Effector memory CD8-positive, alpha-beta T cell (primary cell): ENCODE results near the gene RPS19BP1.

Experiments
- ATAC-seq: fragments of 150-1000 bp; cut with Tn5 transposase; replicated peaks from 2 replicates; pipeline ENCODE4 v1.10.0; 2021; ENCODE audit warnings: mild to moderate bottlenecking, moderate library complexity
- DNase-seq, 3 experiments: peaks; one replicate each; pipeline ENCODE4 v3.0.0; 2021
- H3K27ac Mint-ChIP-seq, 2 donors: one replicate each; pipeline ENCODE4 v1.8.0; 2022; ENCODE audit warnings: mild to moderate bottlenecking in 2 of 2, mixed read lengths in 2 of 2, moderate library complexity in 2 of 2
- H3K27me3 Mint-ChIP-seq, 2 donors: one replicate each; pipeline ENCODE4 v1.8.0; 2022; ENCODE audit warnings: mixed read lengths in 2 of 2
- H3K36me3 Mint-ChIP-seq: one replicate; pipeline ENCODE4 v1.8.0; 2022; ENCODE audit warnings: mild to moderate bottlenecking, moderate library complexity, mixed read lengths; ENCODE audit not compliant: insufficient read depth
- H3K4me1 Mint-ChIP-seq, 2 donors: one replicate each; pipeline ENCODE4 v1.8.0; 2022; ENCODE audit warnings: low read depth in 2 of 2, mixed read lengths in 2 of 2
- H3K4me3 Mint-ChIP-seq, 2 donors: one replicate each; pipeline ENCODE4 v1.8.0; 2022; ENCODE audit warnings: mild to moderate bottlenecking in 2 of 2, mixed read lengths in 2 of 2, moderate library complexity in 2 of 2
- H3K9me3 Mint-ChIP-seq, 2 donors: one replicate each; pipeline ENCODE4 v1.8.0; 2022; ENCODE audit warnings: mixed read lengths in 2 of 2

Gene RPS19BP1

DNA sequence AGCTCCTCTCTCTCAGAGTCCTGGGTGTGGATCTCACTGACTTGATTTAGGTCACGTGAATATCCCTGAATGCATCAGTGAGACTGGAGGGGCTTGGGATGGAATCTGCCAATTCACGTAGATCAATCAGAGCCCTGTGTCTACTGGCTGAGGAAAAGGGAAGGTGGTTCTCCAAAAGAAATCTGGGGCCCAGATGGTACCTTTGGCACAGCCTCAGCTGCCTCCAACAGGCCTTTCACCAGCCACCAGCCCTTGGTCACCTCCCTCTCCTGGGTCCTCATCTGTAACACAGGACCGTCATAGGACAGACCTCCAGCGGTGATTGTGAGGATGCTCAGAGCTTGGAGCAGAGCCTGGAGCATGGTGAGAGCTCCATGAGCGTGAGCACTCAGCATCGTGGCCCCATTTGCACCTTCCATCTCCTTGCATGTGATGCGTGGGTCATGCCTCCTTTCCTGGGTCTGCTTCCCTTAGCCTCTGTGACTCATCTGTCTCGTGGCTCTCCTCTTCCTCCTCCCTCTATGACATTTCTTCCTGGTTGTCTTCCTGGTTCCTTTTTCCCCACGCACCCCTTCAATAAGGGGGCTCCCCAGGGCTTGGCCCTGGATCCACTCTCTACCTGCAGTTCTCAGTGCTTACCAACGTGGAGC lies 38.0 kb downstream of the RPS19BP1 start:
- Mint-ChIP-seq H3K9me3 (no peaks in the 10 kb centered on the region), H3K27ac (peak overlapping the region; percentile 44 to 55), H3K27me3 (peaks cover 5 to 7% of the 10 kb centered on the region in 2 donors), H3K4me1 (peaks cover 6 to 11% of the 10 kb centered on the region in 2 donors), H3K36me3 (peaks cover 4% of the 10 kb centered on the region), H3K4me3 (no peak overlapping the region)
- DNase-seq = no peak
- no peak for ATAC-seq

- no peak for ATAC-seq
- Mint-ChIP-seq H3K36me3 (peaks cover 4% of the 10 kb centered on the region), H3K27ac (no peak overlapping the region), H3K27me3 (peaks cover 5 to 7% of the 10 kb centered on the region in 2 donors), H3K4me3 (no peak overlapping the region), H3K4me1 (peaks cover 6 to 11% of the 10 kb centered on the region in 2 donors), H3K9me3 (no peaks in the 10 kb centered on the region)
- no peak for DNase-seq
Measured at GRCh38 chr22:39493759-39494158, 38.8 kb downstream of the RPS19BP1 start.

GRCh38 chr22:39492186-39492585 lies 40.4 kb downstream of the RPS19BP1 start:
- ATAC-seq (no peak), DNase-seq (no peak)
- Mint-ChIP-seq H3K9me3 (no peaks in the 10 kb centered on the region), H3K27ac (no peak overlapping the region), H3K4me3 (no peak overlapping the region), H3K27me3 (peaks cover 5 to 7% of the 10 kb centered on the region in 2 donors), H3K4me1 (peaks cover 6 to 11% of the 10 kb centered on the region in 2 donors), H3K36me3 (peaks cover 4% of the 10 kb centered on the region)

DNA sequence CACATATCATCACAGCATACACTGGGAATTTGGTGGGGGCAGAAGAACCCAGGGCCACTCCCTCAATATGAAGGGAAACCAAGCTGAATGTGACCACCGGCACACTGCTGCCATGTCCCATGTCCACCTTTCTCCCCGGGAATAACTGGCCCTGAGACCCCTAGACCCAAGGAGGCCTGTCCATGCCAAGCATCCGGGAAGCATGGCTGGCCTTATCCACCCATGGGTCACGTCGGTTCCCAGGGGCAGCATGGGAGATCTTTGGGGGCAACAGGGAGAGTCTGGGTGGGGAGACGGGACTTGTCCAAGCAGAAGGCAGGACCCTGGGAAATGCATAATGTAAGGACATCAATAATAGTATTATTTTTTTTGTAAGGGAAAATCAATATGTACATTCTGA lies 40.9 kb downstream of the RPS19BP1 start:
- ATAC-seq (no peak), DNase-seq (no peak)
- Mint-ChIP-seq H3K27ac (no peak overlapping the region), H3K4me1 (peaks cover 6 to 11% of the 10 kb centered on the region in 2 donors), H3K9me3 (no peaks in the 10 kb centered on the region), H3K36me3 (peaks cover 4% of the 10 kb centered on the region), H3K4me3 (no peak overlapping the region), H3K27me3 (peaks cover 5 to 7% of the 10 kb centered on the region in 2 donors)

GRCh38 chr22:39490966-39491680 lies 41.4 kb downstream of the RPS19BP1 start:
- H3K9me3 Mint-ChIP-seq = no peaks in the 10 kb centered on the region
- peaks cover 6 to 11% of the 10 kb centered on the region in 2 donors for H3K4me1 Mint-ChIP-seq
- DNase-seq = no peak

GRCh38 chr22:39490135-39490798 lies 42.3 kb downstream of the RPS19BP1 start:
- Mint-ChIP-seq H3K36me3 (peaks cover 7% of the 10 kb centered on the region), H3K27ac (no peak overlapping the region), H3K4me1 (peaks cover 6 to 11% of the 10 kb centered on the region in 2 donors), H3K4me3 (peak overlapping the region in 1 of 2 donors; percentile 21), H3K27me3 (peaks cover 5 to 7% of the 10 kb centered on the region in 2 donors), H3K9me3 (no peaks in the 10 kb centered on the region)
- peak; percentile 99 for ATAC-seq
- DNase-seq = peak; percentile 71 to 73 (median 72)

More at GRCh38 chr22:39490966-39491680, 41.4 kb downstream of the RPS19BP1 start:
- H3K27ac Mint-ChIP-seq = no peak overlapping the region
- H3K27me3 Mint-ChIP-seq = peaks cover 5 to 7% of the 10 kb centered on the region in 2 donors
- ATAC-seq = no peak
- no peak overlapping the region for H3K4me3 Mint-ChIP-seq
- H3K36me3 Mint-ChIP-seq = peaks cover 7% of the 10 kb centered on the region

GRCh38 chr22:39489094-39490068 lies 43.2 kb downstream of the RPS19BP1 start:
- DNase-seq (no peak), ATAC-seq (no peak)
- Mint-ChIP-seq H3K27ac (no peak overlapping the region), H3K27me3 (peaks cover 5 to 7% of the 10 kb centered on the region in 2 donors), H3K4me3 (peak overlapping the region in 1 of 2 donors; percentile 21), H3K4me1 (peaks cover 6 to 11% of the 10 kb centered on the region in 2 donors), H3K9me3 (no peaks in the 10 kb centered on the region), H3K36me3 (peaks cover 7% of the 10 kb centered on the region)

DNA sequence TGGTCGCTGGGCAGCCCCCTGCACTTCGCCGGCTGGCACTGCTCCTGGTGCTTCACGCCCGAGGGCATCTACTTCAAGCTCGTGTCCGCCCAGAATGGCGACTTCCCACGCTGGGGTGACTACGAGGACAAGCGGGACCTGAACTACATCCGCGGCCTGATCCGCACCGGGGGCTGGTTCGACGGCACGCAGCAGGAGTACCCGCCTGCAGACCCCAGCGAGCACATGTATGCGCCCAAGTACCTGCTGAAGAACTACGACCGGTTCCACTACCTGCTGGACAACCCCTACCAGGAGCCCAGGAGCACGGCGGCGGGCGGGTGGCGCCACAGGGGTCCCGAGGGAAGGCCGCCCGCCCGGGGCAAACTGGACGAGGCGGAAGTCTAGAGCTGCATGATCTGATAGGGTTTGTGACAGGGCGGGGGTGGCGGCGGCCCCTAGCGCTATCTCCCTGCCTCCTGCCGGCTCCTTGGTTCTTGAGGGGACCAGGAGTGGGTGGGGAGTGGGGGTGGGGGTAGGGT lies 43.9 kb downstream of the RPS19BP1 start:
- peaks cover 5 to 10% of the 10 kb centered on the region in 2 donors for H3K27me3 Mint-ChIP-seq
- ATAC-seq = no peak

GRCh38 chr22:39487826-39488520 lies 44.6 kb downstream of the RPS19BP1 start:
- Mint-ChIP-seq H3K27ac (no peak overlapping the region), H3K36me3 (peaks cover 12% of the 10 kb centered on the region), H3K9me3 (no peaks in the 10 kb centered on the region), H3K27me3 (peaks cover 5 to 14% of the 10 kb centered on the region in 2 donors), H3K4me3 (no peak overlapping the region), H3K4me1 (peaks cover 6 to 9% of the 10 kb centered on the region in 2 donors)
- DNase-seq (no peak), ATAC-seq (no peak)

More for the DNA sequence above, 43.9 kb downstream of the RPS19BP1 start:
- no peak for DNase-seq
- Mint-ChIP-seq H3K4me1 (peaks cover 6 to 11% of the 10 kb centered on the region in 2 donors), H3K9me3 (no peaks in the 10 kb centered on the region), H3K36me3 (peaks cover 10% of the 10 kb centered on the region), H3K4me3 (no peak overlapping the region), H3K27ac (no peak overlapping the region)

DNA sequence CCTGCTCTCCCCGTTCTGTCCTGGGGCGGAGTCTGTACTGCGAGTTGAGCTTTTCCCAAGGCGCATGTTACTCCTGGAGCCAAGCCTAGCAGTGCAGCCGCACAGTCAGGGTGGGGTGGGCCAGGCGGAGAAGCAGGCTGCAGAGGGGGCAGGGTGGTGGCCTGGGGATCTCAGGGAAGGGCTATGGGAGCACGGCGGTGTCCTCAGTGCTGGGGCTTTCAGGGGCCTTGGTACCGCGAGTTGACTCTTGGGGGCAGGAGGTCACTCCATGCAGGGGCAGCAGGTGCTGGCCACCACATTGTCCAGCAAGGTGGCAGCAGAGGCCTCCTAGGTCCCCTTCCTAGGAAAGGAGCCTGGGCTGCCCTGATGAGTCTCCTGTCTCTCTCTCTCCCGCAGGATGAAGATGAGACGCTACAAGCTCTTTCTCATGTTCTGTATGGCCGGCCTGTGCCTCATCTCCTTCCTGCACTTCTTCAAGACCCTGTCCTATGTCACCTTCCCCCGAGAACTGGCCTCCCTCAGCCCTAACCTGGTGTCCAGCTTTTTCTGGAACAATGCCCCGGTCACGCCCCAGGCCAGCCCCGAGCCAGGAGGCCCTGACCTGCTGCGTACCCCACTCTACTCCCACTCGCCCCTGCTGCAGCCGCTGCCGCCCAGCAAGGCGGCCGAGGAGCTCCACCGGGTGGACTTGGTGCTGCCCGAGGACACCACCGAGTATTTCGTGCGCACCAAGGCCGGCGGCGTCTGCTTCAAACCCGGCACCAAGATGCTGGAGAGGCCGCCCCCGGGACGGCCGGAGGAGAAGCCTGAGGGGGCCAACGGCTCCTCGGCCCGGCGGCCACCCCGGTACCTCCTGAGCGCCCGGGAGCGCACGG lies 45.4 kb downstream of the RPS19BP1 start:
- Mint-ChIP-seq H3K27ac (no peak overlapping the region), H3K36me3 (peaks cover 12% of the 10 kb centered on the region), H3K9me3 (no peaks in the 10 kb centered on the region), H3K27me3 (peaks cover 5 to 14% of the 10 kb centered on the region in 2 donors), H3K4me3 (no peak overlapping the region), H3K4me1 (peaks cover 6 to 9% of the 10 kb centered on the region in 2 donors)
- DNase-seq (no peak), ATAC-seq (no peak)

- Mint-ChIP-seq H3K27me3 (peaks cover 0 to 15% of the 10 kb centered on the region in 2 donors), H3K4me1 (no peaks in the 10 kb centered on the region), H3K27ac (no peak overlapping the region), H3K4me3 (no peak overlapping the region), H3K9me3 (no peaks in the 10 kb centered on the region), H3K36me3 (peaks cover 11% of the 10 kb centered on the region)
- DNase-seq = no peak
- ATAC-seq = no peak
Measured at GRCh38 chr22:39482768-39483167, 49.8 kb downstream of the RPS19BP1 start.
